GM21526 (cell line): Measurements from ENCODE around the gene TDRD9.
"Not testable (repeated sequence)": the region's sequence is repeated elsewhere in the genome, so short reads cannot be mapped to it uniquely, and the experiment has no call there.

Source experiments
- ATAC-seq: cut with Tn5 transposase; IDR thresholded peaks from one replicate; pipeline ENCODE4 v1.9.1; 2021; ENCODE audit warnings: moderate library complexity; ENCODE audit not compliant: unreplicated experiment, low FRiP score

The TDRD9 gene

GRCh38 chr14:103916636-103917262 lies 11.5 kb upstream of the TDRD9 start:
- no peak for ATAC-seq

GRCh38 chr14:103920981-103921854 lies 7.0 kb upstream of the TDRD9 start:
- ATAC-seq = peak; percentile 92

DNA sequence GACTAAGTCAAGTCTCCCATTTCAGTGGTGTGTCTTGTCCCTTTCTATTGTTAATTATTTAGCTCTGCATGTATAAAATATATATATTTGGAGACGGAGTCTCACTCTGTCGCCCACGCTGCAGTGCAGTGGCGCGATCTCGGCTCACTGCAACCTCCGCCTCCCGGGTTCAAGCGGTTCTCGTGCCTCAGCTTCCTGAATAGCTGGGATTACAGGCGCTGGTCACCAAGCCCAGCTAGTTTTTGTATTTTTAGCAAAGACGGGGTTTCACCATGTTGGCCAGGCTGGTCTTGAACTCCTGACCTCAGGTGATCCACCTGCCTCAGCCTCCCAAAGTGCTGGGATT lies 6.4 kb upstream of the TDRD9 start:
- ATAC-seq = not testable (repeated sequence)

DNA sequence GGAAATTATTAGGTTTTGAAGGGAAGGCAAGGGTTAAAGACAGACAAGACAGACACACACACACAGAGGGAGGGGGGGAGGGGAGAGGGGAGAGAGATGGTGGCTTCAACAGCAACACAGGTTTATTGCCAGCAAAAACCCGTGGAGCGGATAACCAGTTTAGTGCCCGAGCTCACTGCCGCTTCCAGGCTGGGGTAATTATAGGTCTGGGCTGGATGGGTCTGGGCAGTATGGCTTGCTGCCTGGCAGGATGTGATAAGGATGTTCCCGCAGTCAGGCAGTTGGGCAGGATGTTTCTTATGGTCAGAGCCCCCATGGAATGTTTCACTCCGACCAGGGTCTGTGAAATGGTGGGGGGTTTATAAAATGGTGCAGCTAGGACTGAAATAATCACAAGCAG lies 4.4 kb upstream of the TDRD9 start:
- no peak for ATAC-seq

- no peak for ATAC-seq
Measured at GRCh38 chr14:103925316-103925715, 2.9 kb upstream of the TDRD9 start.

DNA sequence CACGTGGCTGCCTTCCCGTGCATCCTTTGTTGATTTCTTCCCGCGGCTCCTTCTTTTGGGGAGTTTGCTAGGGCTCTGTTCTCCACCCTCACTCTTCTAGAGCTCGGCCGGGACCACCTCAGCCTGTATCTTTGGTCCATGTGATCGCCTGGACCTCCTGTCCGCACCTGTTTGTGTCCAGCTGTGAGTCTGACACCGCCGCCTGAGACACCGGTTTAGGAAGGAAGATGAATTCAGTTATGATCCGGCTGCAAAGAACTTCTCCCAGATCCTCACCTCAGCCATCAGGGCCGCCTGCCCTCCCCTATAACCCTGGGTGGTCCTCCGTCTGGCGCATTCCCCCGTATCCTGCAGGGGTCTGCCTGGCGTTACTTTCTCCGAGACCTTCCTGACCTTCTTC lies 690 bp upstream of the TDRD9 start:
- no peak for ATAC-seq

DNA sequence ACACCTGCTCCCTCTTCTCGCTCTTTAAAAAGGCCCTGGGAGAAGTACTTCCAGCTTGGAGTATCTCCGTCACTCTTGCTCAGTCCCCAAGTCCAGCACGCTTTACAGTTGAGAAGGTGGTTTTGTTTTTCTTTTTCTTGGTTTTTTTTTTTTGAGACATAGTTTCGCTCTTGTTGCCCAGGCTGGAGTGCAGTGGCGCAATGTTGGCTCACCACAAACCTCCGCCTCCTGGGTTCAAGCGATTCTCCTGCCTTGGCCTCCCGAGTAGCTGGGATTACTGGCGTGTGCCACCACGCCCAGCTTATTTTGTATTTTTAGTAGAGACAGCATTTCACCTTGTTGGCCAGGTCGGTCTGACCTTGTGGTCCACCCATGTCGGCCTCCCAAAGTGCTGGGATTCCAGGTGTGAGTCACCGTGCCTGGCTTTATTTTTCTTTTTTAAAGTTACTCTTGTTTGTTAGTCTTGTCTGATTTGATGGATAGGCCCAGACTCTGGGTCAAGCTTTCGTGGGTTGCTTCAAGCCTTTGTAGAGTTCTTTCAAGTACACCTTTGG lies 1.9 kb downstream of the TDRD9 start:
- no peak for ATAC-seq

- ATAC-seq = no peak
Measured at GRCh38 chr14:103931422-103931821, 3.2 kb downstream of the TDRD9 start.

GRCh38 chr14:103932791-103933490 lies 4.7 kb downstream of the TDRD9 start:
- no peak for ATAC-seq

DNA sequence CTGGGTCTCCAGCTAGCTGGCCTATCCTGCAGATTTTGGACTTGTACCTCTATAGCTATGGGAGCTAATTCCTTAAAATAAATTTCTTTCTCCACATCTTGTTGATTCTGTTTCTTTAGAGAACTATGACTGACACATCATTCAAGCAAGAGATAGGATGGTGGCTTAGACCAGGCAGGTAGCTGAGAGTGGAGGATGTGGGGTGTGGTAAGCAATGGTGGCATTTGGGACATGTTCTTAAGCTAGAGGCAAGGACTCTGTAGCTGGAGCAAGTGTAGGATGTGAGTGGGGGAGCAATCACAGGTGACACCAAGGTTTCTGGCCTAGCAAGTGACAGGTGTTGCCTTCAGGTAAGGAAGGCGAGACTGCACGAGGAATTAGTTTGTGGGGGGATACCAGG lies 6.8 kb downstream of the TDRD9 start:
- ATAC-seq = no peak

DNA sequence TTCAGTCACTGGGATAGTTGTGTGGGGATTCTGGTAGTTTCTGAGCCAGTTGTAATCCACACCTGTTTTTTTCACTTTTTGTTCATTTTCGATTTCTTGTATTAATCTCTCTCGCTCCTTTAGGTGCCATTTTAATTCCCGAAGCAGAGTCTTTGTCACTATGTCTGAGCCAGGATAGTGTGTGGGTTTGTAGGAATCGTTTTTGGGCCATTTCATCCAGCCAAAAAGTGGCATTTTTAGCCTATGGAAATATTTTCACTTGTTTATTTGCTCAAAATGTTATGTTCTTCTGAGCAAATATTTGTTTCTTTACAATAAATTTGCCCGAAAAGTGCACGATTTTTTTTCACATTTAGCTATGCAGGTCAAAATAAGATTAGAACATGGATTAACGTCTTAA lies 13.2 kb downstream of the TDRD9 start:
- ATAC-seq = no peak

DNA sequence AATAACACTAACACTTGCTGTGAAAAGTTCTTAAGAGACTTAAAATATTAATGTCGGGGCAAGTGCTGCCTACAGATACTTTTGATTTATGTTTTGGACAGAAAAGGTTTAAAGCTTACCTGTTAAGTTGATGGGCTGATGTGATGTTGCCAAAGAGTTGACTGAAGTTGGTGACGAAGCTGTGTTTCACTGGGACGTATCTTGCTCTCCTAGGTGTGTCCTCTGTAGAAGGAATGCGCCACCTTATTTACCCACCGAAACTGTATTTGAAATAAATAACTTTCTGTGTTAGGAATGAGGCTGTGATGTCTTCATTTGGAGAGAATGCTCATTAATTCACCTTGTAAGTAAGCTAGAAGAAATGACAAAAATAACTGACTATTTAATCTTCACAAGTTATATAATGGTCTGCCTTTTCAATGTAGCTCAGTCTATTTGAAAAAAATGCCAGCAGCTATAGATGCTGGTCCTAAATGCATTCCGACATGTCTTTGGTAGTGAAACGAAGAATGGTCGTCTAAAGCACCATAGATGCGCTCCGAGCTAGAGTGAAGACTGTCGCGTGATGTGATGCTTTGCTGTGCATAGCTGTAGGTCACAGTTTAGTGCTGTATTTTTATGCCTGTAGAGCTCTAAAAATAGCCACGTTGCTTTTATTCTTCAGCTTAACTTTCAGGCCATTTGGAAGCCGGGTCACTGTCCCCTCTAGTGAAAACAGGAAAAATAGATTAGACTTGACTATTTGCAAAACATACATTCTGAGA lies 13.9 kb downstream of the TDRD9 start, which contains the start of gene RD3L:
Gene RD3L (minus strand): TSS at position 557 of the 764 bp plus-strand sequence. CDS start 834 bp downstream, outside the sequence.
- ATAC-seq = no peak

- no peak for ATAC-seq
Measured at GRCh38 chr14:103943673-103944072, 15.4 kb downstream of the TDRD9 start.

DNA sequence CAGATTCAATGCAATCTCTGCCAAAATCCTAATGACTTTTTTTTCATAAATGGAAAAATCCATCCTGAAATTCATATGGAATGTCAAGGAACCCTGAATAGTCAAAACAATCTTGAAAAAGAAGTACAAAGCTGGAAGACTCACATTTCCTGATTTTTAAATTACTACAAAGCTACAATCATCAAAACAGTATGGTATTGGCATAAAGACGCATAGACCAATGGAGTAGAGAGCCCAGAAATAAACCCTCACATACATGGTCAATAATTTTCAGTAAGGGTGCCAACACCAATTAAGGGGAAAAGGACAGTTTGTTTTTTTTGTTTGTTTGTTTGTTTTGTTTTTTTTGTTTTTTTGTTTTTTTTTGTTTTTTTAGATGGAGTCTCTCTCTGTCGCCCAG lies 18.7 kb downstream of the TDRD9 start:
- ATAC-seq = no peak

GRCh38 chr14:103948442-103948841 lies 20.2 kb downstream of the TDRD9 start:
- ATAC-seq = no peak

GRCh38 chr14:103949131-103949790 lies 21.0 kb downstream of the TDRD9 start:
- ATAC-seq = no peak

DNA sequence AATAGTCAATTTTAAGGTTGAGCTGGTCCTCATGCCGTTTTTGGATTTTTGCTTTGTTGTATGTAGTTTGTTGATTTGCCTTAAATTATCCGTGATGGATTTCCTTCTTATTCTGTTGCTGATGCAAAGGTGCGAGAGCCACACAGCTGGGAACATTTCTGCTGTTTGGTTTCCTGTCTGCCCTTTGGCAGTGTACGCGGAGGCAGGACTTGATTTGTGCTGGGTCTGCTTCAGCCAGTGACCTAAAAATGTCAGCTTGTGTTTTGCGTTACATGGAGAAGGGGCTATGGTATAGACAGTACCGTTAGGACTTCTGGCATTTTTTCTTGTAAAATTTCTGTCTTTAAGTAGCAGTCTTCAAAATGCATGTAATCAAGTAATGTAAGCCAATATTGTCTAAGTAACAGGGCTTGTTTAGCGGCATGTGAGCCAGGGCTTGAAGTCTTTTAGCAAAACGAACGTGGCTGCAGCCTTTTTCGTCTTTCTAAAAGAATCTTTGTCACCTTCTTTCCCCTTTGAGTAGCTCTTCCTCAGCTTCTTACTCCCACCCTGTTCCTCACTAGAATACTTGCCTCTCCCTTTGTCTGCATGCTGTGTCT lies 32.3 kb downstream of the TDRD9 start:
- ATAC-seq = no peak

- ATAC-seq = no peak
Measured at GRCh38 chr14:103961928-103962578, 33.8 kb downstream of the TDRD9 start.

DNA sequence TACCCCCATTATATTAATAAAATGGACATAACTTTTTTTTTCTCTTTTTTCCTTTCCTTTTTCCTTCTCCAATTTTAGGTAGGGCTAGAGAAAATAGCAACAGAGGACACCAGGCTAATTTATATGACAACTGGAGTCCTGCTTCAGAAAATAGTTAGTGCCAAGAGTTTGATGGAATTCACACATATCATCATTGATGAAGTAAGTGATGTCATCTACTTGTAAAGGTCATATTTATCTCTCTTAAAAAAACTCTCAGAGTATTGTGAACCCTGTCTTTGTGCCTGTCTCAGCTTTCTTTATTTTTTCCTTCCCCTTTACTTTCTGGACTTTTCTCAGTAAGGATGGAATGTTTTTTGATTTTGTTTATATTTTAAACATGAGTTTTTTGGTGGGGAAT lies 38.4 kb downstream of the TDRD9 start:
- ATAC-seq = no peak
